SKM-1 (cell line): ENCODE measurements around the gene RNU6-9.
A peak's percentile ranks its signal among the peaks of the same experiment; 100 is the strongest.
"Not testable (repeated sequence)": the region's sequence is repeated elsewhere in the genome, so short reads cannot be mapped to it uniquely, and the experiment has no call there.

Experiments
- DNase-seq: peaks from one replicate; lab custom pipeline; 2025; ENCODE audit not compliant: unreplicated experiment; lab: John Stamatoyannopoulos, UW

Gene RNU6-9

GRCh38 chr19:892894-893689 lies at the start of gene RNU6-9, which contains the start of gene MED16:
Gene RNU6-9 (plus strand): TSS chr19:893484.
Gene MED16 (minus strand): TSS chr19:893187. CDS start chr19:891131, 2,056 bp downstream.
- DNase-seq: peak; percentile 88

GRCh38 chr19:843836-844545 lies 49.3 kb upstream of the RNU6-9 start:
- no peak for DNase-seq

DNA sequence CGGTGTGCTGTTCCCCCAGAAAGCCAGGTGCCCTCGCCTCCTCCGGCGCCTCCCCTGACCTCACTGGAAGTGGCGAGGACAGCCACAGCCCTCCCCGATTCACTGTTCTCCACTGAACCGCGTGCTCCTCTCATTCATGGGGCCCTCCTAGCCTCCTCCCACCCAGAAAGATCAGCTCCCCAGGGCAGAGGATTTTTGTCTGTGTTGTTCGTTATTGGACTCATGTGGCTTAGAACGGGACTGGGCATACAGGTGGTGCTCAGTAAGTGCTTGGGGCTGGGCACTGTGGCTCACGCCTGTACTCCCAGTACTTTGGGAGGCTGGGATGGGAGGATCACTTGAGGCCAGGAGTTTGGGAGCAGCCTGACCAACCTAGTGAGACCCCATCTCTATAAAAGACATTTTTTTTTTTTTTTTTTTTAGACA lies 48.7 kb upstream of the RNU6-9 start:
- DNase-seq: no peak

DNA sequence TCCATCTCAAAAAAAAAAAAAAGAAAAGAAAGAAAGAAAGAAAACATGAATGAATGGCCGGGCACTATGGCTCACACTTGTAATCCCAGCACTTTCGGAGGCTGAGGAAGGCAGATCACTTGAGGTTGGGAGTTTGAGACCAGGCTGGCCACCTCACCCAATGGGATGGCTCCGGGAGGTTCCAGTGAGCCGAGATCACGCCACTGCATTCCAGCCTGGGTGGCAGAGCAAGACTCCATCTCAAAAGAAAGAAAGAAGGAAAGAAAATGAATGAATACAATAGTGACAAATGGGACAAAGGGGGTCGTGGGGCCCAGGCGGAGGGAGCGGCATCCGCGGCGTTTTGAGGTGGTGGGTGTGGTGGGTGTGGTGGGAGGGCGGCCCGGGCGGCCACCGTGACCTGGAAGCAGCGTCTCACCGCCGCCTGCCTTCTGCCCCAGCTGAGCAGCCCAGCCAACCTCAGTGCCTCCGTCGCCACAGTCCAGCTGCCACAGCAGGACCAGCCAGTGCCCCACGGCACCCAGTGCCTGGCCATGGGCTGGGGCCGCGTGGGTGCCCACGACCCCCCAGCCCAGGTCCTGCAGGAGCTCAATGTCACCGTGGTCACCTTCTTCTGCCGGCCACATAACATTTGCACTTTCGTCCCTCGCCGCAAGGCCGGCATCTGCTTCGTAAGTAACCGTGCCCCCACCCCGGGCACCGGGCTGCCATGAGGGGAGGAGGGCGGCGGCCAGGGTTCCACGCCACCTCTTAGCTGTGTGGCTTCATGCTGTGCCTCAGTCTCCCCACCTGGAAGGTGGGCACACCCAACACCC lies 47.4 kb upstream of the RNU6-9 start:
- DNase-seq: no peak

DNA sequence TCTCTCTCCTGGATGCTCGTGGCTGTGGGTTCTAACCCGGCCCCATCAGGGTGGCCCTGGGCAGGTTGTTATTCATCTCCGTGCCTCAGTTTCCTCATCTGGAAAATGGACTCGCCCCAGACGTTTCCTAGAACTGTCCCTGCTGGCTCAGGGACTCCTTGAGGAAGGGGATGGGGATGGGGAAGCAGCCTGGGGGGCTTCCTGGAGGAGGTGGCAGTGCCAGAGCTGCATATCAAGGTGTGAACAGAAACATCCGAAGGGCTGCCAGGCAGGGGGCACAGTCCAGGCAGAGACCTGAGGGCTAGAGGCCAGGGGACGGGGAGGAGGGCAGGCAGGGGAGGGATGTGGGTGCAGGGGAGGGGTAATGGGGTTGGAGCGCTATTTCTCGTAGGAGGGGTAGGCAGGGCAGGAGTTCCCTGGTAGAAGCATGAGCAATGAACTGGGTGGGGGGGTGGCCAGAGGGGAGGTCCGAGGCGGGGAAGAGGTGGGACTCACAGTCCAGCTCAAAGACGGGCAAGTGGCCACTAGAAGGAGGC lies 44.8 kb upstream of the RNU6-9 start:
- peak; percentile 70 for DNase-seq

DNA sequence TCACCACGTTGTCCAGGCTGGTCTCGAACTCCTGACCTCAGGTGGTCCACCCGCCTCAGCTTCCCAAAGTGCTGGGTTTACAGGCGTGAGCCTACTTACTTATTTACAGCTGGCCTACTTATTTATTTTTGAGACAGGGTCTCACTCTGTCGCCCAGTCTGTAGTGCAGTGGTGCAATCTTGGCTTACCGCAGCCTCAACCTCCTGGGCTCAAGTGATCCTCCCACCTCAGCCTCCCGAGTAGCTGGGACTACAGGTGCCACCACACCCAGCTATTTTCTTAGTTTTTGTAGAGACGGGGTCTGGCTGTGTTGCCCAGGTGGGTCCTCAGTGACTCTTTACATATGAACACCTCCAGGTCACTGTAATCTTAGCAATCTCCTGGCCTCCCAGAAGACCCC lies 44.1 kb upstream of the RNU6-9 start:
- not testable (repeated sequence) for DNase-seq

- DNase-seq: no peak
These were observed 42.9 kb upstream of the RNU6-9 start for GRCh38 chr19:850221-850978.

- no peak for DNase-seq
These were observed 42.3 kb upstream of the RNU6-9 start for GRCh38 chr19:850979-851335.

GRCh38 chr19:852136-853013 lies 40.9 kb upstream of the RNU6-9 start, which contains the start of gene ELANE:
Gene ELANE (plus strand): TSS chr19:852303. CDS start chr19:852329, 26 bp downstream.
- no peak for DNase-seq

DNA sequence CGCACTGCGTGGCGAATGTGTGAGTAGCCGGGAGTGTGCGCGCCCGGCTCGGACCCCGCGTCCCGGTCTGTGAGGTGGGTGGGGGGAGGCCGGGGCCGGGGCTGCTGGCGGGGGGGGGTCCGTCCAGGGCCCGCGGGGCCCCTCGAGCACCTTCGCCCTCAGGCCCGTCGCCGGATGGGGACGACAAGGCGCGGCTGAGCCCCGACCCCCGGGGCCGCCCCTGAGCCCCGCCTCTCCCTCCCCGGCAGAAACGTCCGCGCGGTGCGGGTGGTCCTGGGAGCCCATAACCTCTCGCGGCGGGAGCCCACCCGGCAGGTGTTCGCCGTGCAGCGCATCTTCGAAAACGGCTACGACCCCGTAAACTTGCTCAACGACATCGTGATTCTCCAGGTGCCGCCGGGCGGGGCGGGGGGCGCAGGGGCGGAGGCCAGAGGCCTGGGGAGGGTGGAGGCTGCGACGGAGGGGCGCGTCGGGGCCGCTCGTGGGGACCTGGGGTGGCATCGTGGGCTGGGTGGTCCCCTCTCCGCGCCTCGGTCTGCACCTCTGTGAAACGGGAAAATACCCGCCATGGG lies 40.2 kb upstream of the RNU6-9 start:
- DNase-seq: no peak

DNA sequence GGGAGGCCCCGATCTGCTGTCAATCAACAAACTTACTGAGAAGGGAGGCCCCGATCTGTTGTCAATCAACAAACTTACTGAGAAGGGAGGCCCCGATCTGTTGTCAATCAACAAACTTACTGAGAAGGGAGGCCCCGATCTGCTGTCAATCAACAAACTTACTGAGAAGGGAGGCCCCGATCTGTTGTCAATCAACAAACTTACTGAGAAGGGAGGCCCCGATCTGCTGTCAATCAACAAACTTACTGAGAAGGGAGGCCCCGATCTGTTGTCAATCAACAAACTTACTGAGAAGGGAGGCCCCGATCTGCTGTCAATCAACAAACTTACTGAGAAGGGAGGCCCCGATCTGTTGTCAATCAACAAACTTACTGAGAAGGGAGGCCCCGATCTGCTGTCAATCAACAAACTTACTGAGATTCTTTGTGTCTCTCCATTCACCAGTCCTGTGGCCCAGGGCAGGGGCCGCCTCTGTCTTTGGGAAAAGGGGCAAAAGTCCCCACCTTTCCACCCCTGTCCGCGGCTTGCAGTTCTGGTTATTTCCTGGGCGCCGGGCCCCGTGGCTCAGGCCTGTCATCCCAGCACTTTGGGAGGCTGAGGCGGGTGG lies 39.6 kb upstream of the RNU6-9 start:
- DNase-seq: not testable (repeated sequence)

DNA sequence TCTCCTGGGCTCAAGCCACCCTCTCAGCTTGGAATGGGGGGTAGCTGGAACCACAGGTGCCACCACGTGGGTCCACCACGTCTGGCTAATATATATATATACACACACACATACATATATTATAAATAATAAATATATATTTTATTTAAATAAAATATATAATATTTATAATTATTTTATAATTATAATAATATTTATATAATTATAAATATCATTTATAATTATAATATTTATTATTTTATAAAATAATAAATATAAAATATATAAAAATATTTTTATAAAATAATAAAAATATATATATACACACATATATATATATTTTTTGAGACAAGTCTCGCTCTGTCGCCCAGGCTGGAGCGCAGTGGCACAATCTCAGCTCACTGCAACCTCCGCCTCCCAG lies 38.7 kb upstream of the RNU6-9 start:
- DNase-seq: no peak

- DNase-seq: no peak
These were observed 38.1 kb upstream of the RNU6-9 start for GRCh38 chr19:855142-855541.

DNA sequence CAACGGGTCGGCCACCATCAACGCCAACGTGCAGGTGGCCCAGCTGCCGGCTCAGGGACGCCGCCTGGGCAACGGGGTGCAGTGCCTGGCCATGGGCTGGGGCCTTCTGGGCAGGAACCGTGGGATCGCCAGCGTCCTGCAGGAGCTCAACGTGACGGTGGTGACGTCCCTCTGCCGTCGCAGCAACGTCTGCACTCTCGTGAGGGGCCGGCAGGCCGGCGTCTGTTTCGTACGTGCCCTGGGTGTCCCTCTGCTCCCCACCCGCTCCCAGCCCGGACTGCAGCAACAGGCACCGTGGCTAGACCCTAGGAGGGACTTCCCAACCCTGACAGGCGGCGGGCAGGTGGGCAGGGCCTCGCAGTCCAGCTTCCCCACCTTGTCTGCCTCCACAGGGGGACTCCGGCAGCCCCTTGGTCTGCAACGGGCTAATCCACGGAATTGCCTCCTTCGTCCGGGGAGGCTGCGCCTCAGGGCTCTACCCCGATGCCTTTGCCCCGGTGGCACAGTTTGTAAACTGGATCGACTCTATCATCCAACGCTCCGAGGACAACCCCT lies 37.6 kb upstream of the RNU6-9 start:
- DNase-seq: no peak

- DNase-seq: no peak
These were observed 35.0 kb upstream of the RNU6-9 start for GRCh38 chr19:858284-858683.

DNA sequence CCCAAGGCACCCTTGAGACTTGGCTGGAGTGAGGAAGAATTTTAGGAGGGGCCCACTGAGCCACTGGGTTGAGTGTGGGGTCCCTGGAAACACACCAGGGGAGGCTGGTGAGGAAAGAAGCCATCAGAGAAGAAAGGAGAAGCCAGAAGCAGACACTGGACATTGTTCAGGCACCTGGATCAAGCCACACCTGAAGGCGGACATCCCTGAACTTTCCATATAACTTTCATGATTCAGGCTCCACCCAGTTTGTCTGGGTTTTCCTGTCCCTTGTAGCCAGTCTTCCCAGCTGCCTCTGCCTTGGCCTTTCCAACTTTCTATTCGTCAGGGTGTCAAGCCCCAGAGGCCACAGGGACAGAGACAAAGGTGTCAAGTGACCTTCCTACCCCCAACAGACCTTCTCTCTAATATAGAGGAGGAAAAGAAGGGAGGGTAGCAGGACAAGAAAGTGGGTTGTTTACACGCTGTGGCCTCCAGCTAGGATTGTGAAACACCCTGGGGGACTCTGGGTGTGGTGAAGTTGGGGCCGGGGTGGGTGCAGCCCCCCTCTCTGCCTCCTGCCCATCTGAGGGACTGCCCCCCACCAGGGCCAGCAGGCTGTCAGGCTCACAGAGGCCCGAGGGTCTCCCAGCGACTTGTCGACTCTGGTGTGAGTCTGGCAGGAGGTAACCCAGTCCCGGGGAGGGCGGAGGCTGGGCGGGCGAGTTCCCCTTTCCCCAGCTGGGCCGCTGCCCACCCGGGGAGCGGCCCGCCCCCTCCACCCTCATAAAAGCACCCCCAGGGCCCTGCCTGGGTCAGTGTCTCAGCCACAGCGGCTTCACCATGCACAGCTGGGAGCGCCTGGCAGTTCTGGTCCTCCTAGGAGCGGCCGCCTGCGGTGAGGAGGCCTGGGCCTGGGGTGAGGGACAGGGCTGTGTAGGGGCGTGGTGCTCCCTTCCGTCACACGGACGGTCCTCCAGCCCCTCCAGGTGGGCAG lies 34.1 kb upstream of the RNU6-9 start, which contains the start of gene CFD:
TSS of gene CFD (plus strand) at position 797 of the 976 bp plus-strand sequence. CDS start at position 823, 26 bp downstream.
- no peak for DNase-seq

- no peak for DNase-seq
These were observed 32.0 kb upstream of the RNU6-9 start for GRCh38 chr19:861141-861755.
